Amniotic epithelial cell (primary cell): Measurements from ENCODE around the gene ILKAP.

Experiments used
- DNase-seq: peaks from one replicate; pipeline ENCODE4 v3.0.0-alpha.2; 2010; ENCODE audit warnings: low read depth

ILKAP gene

GRCh38 chr2:238203094-238203972 lies at the start of gene ILKAP:
ILKAP (minus strand) TSS chr2:238203695; CDS start chr2:238203553, 142 bp downstream.
- peak; percentile 62 for DNase-seq

GRCh38 chr2:238252766-238253630 lies 49.5 kb upstream of the ILKAP start:
- no peak for DNase-seq

DNA sequence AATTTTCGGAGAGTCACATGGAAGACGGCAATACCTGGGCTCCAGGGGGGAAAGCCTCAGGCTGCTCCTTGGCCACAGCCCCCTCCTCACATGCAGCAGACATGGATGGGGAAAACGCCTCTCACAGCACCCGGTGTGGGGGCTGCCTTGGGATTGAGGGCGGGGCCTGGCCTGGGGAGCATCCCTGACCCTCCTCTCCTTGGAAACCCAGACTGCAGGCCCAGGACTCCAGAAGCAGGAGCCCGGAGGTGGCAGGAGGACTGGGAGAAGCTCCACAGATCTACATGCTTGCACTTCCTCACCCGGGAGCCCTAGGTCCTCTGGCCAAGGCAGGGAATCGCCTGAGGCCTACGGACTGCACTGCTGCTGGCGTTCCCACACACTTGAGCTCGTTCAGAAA lies 48.5 kb upstream of the ILKAP start:
- DNase-seq = no peak

GRCh38 chr2:238251331-238251730 lies 47.8 kb upstream of the ILKAP start:
- no peak for DNase-seq

- DNase-seq = no peak
Observed at GRCh38 chr2:238250896-238251295, 47.4 kb upstream of the ILKAP start.

DNA sequence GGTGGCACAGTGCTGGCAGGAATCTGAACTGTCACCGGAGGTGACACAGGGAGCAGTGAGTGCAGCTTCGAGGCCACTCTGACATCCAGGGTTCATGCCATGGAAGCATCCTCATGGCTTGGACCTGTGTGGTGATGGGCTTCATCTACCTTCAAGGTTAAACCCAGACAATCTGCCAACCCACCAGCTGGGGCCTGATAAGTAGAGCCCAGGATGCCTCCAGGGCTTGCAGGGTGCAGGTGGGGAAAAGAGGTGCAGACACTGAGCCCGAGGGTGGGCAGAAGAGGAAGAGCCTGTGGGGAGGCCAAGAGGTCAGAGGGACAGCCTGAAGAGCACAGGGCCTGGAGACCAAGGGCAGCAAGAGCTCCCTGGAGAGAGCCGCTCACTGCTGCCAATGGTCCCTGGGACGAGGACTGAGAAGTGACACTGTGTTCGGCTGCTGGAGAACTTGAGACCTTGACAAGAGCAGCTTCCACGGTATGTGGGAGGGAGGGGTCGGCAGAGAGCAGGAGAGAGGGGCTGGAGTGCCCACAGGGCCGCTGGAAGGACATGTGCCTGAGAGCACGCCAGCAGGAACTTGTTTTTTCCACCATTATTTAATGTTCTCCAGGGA lies 44.5 kb upstream of the ILKAP start:
- DNase-seq = no peak

DNA sequence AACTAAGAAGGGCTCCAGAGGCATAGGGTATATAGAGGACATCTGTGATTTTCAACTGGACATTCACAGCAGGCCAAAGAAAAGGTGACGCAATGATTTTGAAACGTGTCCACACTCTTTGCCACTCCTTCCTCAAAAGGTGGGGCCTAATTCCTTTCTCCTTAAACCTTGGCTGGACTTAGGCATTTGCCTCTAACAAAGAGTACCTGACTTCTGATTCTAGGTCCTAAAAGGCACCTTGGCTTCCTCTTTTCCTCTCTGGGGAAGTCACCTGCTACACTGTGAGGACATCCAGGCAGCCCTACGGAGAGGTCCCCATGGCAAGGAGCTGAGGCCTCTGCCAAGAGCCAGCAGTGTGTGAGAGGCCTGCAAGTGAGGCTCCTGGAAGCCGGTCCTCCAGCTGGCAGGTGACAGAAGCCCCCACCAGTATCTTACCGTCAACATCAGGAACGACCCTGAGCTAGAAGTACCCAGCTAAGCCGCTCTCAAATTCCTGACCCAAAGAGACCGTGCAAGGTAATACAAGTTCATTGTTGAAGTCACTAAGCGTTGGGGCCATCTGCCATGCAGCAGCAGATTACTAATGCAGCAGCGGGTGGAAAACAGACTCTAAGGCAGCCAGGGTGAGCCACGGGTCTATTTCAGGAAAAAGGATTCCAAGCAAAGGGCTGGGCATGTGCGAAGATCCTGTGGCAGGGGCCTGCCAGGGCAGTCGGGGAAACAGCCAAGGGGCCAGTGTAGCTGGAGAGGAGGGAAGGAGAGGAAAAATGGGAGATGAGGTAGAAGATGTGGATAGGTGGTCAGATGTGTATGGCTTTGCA lies 43.7 kb upstream of the ILKAP start:
- DNase-seq = no peak

GRCh38 chr2:238244151-238244550 lies 40.7 kb upstream of the ILKAP start:
- DNase-seq = no peak

DNA sequence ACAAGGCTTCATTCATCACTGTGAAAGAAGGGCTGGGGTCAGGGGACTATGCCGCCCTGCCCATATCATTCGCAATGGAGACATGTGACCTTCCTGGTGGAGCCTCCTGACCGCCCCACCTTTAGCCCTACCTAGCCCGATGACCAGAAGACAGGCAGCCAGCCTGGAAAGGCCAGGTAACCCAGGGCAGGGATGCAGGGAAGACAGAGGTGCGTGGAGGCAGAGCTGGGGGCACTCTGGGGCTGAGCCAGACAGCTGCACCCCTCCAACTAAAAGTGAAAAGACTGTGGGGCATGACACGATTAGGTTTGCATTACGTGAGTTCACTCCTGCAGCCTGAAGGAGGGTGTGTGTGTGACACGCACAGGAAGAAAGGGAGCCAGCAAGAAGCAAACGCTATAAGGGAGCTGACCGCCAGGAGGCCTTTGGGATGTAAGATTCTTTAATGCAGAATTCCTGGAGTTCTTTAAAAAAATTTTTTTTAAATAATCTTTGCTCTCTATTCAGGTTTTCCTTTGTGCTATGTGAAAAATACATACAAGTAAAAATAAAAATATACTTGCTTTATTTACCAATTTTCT lies 40.1 kb upstream of the ILKAP start:
- no peak for DNase-seq

- DNase-seq = no peak
Observed at GRCh38 chr2:238242731-238243495, 39.4 kb upstream of the ILKAP start.

DNA sequence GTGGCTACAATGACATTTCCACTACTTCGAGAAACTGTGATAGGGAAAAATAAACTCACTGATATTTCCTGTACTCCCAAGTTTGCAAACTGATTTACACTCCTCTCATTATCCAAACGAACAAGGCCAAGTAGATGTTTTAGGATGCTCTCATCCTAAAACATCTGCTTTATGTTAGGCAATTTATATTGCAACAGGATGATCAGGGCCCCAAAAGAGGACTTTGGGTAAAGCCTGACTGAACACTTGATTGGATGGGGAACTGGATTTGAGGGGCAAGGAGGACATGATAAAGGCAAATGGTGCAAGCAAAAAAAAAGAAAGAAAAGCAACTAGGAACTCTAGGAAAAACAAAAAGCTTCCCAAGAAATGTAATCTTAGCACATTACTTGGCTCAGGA lies 38.5 kb upstream of the ILKAP start:
- no peak for DNase-seq

DNA sequence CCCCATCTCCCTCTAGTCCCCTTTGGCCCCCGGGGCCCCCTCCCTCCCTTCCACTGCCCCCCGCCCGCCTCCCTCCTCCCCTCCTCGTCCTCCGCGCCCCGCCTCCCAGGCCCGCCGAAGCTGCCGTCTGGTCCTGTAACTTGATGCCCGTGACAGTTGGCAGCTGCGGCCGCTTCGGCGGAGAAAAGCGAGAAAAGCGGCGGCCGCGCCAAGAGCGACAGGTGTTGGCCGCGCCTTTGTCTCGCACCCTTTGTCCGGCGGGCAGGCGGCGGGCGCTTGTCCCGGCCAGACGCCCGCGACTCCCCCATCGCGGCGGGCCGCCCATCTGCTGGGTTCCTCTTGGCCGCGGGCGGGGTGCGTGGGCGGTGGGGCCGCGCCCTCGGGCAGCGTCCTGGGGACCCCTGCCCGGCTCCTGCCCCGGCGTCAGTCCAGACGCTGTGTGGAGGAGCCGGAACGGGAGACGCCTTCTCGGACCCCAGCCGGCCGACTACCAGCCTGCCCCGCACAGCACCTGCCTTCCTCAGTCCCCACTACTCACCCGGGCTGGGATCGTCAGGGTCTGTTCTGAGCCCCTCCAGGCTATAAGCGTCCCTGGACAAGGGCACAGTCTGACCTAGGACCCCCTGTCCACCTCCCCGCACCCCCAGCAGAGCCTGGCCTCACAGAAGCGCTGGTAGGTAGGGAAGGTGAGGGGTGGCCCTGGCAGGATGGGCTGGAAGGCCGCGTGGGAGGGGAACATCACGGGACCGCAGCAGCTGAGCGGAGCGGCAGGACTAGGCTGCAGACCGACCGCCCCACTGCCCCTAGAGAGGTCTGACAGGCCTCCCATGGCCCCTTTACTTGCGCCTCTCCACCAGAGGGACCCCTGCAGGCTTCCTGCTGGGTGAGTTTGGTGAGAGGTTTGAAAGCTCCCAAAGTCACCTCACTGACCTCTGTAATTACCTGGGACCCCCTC lies 37.5 kb upstream of the ILKAP start:
- DNase-seq = no peak

DNA sequence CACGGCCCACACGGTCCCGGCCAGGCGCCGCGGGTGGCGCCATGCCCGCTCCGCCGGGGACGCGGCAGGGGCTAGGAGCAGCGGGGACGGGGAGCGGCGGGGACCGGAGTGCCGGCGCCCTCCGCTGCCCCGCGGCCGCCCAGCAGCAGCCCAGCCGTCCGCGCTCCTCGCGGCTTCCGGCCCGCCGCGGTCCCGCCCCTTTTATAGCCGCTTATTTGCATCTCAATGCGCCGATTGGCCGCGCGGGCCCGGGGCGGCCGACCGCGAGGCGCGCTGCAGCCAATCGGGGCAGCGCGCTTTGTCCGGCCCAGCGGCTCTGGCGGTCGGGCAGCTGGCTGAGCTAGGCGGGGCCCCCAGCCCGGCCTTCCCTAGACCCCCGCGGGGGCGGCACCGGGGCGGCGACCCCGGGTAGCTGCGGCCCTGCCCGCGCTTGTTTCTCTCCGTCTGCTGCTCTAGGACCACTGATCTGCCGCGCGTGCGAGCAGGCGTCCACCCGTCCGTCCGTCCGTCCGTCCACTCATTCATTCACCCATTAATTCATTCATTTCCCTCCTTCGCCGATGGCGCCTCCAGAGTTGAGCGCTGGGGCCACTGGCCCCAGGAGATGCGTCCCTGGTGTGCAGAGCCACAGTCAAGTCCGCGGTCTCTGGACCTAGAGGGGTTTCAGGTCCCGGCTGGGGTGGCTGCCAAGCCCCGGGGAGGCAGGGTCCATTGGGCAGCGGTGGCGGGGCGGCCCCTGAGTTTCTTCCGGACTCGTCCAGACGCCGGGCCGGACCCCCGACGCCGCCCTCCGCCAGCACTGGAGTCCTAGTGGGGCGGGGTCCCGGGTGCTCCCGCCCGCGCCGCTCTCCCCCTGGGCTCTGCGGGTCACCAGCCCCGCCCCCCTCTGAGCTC lies 36.6 kb upstream of the ILKAP start, which contains the start of gene HES6:
Gene HES6 (minus strand): TSS at position 176 of the 894 bp plus-strand sequence. CDS start 133 bp downstream, at position 43.
- peak; percentile 72 for DNase-seq

- DNase-seq = no peak
Observed at GRCh38 chr2:238239543-238239862, 36.0 kb upstream of the ILKAP start.

DNA sequence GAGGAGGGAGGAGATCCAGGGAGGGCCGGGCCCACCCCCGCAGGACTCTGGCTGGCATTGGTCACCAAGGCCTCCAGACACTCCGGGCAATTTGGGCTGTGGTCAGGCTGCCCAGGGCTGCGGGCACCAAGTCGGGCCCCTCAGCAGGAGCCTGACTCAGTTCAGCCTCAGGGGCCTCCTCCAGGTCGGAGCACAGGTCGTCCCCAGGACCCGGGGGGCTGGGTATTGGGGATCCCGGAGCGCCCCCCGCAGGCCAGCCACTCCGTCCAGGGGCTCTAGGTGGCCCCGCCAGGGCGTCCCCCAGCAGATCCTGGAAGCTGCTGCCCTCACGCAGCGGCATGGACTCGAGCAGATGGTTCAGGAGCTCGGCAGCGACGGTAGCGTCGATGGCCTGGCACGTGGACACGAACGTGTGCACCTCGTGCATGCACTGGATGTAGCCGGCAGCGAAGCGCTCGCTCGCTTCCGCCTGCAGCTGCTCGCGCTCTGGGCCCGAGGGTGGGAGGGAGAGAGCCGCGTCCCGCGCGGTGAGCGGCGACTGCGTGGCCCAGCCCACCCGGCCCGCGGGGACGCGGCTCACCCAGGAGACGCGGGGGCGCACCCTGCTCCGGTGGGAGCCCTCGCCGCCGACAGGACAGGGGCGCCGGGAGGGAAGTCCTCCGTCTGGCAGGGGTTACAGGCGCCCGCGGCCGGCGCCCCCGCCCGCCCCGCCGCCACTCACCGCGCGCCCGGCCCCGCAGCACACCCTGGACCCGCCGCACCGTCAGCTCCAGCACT lies 35.5 kb upstream of the ILKAP start:
- DNase-seq = no peak

- DNase-seq = no peak
Observed at GRCh38 chr2:238238311-238238765, 34.8 kb upstream of the ILKAP start.

GRCh38 chr2:238237431-238238135 lies 34.1 kb upstream of the ILKAP start:
- DNase-seq = no peak
